VCaP (cell line): ENCODE data around the gene EGFLAM.

ENCODE experiments used
- H3K27ac ChIP-seq: fragments of 450-650 bp; 2 replicates; pipeline ENCODE4 v1.5.1; 2017
- CTCF ChIP-seq: fragments of 450-650 bp; conservative IDR thresholded peaks from 2 replicates; pipeline ENCODE4 v1.5.1; 2017; ENCODE audit warnings: mild to moderate bottlenecking, moderate library complexity

Gene EGFLAM

GRCh38 chr5:38362713-38363112 is 104.4 kb downstream of the EGFLAM start:
- no peak overlapping the region for H3K27ac ChIP-seq
- no peak for TF ChIP-seq CTCF

GRCh38 chr5:38364825-38365224 is 106.5 kb downstream of the EGFLAM start:
- no peak for TF ChIP-seq CTCF
- no peak overlapping the region for H3K27ac ChIP-seq

GRCh38 chr5:38367410-38367809 is 109.1 kb downstream of the EGFLAM start:
- peak overlapping the region; percentile 81 for H3K27ac ChIP-seq
- no peak for TF ChIP-seq CTCF

- peak overlapping the region; percentile 81 for H3K27ac ChIP-seq
- TF ChIP-seq CTCF = no peak
Measured at GRCh38 chr5:38367966-38368365, 109.6 kb downstream of the EGFLAM start.

- H3K27ac ChIP-seq = no peak overlapping the region
- TF ChIP-seq CTCF = no peak
Measured at GRCh38 chr5:38369692-38370091, 111.3 kb downstream of the EGFLAM start.

- H3K27ac ChIP-seq = no peak overlapping the region
- no peak for TF ChIP-seq CTCF
Measured at GRCh38 chr5:38370358-38371100, 112.2 kb downstream of the EGFLAM start.

GRCh38 chr5:38371596-38371995 is 113.2 kb downstream of the EGFLAM start:
- no peak for TF ChIP-seq CTCF
- H3K27ac ChIP-seq = no peak overlapping the region
